Gastrocnemius medialis (tissue), 4 donors: ENCODE results near the gene SSBP4. TPM values are rescaled to one million over a fixed set of nuclear protein-coding genes. Genes with fewer than 3 reads are reported as not detected.
A peak's percentile ranks its signal among the peaks of the same experiment; 100 is the strongest.

Experiments
- ATAC-seq, 2 donors: fragments of 150-250 bp; one replicate each; pipeline ENCODE4 v1.9.1; 2016
- DNase-seq, 2 donors: peaks; one replicate each; pipeline ENCODE4 v3.0.0-alpha.2; 2019
- H3K27ac ChIP-seq, 4 donors: fragments of 200-600 bp; sonication (generic); 1 replicate in 1 of 4; 2 replicates in 3 of 4; pipeline ENCODE4 v1.5.1; 2016 to 2018; ENCODE audit warnings: mild to moderate bottlenecking in 2 of 4, moderate library complexity in 1 of 4
- H3K27me3 ChIP-seq, 3 donors: fragments of 200-600 bp; sonication (generic) in 2 of 3; 1 replicate in 1 of 3; 2 replicates in 2 of 3; pipeline versions ENCODE4 v1.5.1 to v1.6.0; 2016 to 2019; ENCODE audit warnings: mild to moderate bottlenecking in 1 of 3, moderate library complexity in 1 of 3
- H3K36me3 ChIP-seq, 2 donors: fragments of 200-600 bp; sonication (generic) in 1 of 2; one replicate each; pipeline ENCODE4 v1.5.1; 2017 to 2018
- H3K4me1 ChIP-seq, 2 donors: fragments of 200-600 bp; sonication (generic) in 1 of 2; one replicate each; pipeline ENCODE4 v1.5.1; 2016 to 2017; ENCODE audit warnings: mild to moderate bottlenecking in 2 of 2
- H3K4me3 ChIP-seq, 4 donors: fragments of 200-600 bp; sonication (generic) in 3 of 4; 1 replicate in 1 of 4; 2 replicates in 3 of 4; pipeline ENCODE4 v1.5.1; 2016 to 2019; ENCODE audit warnings: mild to moderate bottlenecking in 2 of 4
- H3K9me3 ChIP-seq, 3 donors: fragments of 200-600 bp; sonication (generic) in 2 of 3; 1 replicate in 1 of 3; 2 replicates in 2 of 3; pipeline ENCODE4 v1.5.1; 2016 to 2019
- CTCF ChIP-seq, 5 experiments: fragments of 450-650 bp in 3 of 5; fragments of 200-600 bp in 2 of 5; sonication (generic) in 2 of 5; IDR thresholded peaks in 4 of 5; conservative IDR thresholded peaks in 1 of 5; 1 replicate in 4 of 5; 2 replicates in 1 of 5; pipeline ENCODE4 v1.5.1; 2016 to 2019; ENCODE audit warnings: antibody characterized with exemption in 5 of 5, mild to moderate bottlenecking in 3 of 5, moderate library complexity in 3 of 5
- POLR2A ChIP-seq, 2 donors: fragments of 450-650 bp; IDR thresholded peaks; one replicate each; pipeline ENCODE4 v1.6.1; 2017; ENCODE audit warnings: antibody characterized with exemption in 2 of 2, mild to moderate bottlenecking in 2 of 2, moderate library complexity in 2 of 2
- in situ Hi-C, 4 donors: fragments of 200-750 bp; cut with MboI; loops; one replicate each; pipeline versions ENCODE4 v1.15.0 to v1.8.0; 2017; ENCODE audit warnings: low sequenced_read_pairs in 4 of 4
- intact Hi-C: fragments of 100-400 bp; cut with DNase I; formaldehyde crosslinking; loops from one replicate; pipeline ENCODE4 v1.15.1; 2023; ENCODE audit warnings: low total_unique reads
- total RNA-seq, 4 donors: library from RNA; depleted of rRNA; stranded (reverse); fragments of >200 nt; gene quantifications; one replicate each; pipeline versions ENCODE4 v1.1.0 to v1.2.3, GENCODE V29; 2016

SSBP4 gene
- total RNA-seq, 4 donors from 2014 or later, result 24.7 to 65.2 (median 44.1) TPM

DNA sequence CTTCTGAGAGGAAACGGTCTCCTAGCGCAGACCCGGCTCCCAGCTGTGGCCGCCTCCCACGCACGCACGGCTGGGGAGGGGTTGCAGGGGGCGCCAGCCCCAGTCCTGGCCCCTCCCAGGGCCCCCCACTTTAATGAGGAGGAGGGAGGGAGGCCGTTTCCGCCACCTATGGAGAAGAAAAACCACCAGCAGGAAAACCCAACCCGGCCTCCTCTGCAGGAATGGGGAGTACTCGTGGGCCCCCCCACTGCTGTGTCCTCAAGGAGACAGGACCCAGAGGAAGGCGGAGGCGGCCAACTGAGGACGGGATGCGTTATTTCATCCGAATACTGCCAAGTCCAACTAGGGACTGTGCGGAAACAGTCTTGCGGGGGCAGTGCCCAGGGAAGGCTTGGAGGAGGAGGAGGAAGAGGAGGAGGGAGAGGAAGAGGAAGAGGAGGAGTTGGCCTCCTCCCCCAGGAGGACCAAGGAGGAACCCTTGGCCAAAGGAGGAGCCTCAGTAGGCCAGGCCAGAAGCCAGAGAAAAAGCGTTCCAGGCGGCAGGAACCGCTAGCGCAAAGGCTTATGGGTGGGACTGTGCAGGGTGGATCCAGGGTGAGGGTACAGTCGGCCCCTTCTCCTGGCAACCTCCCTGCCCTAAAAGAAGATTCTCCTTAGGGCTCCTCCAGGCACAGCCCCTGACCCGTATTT is 3.9 kb upstream of the SSBP4 start:
- TF ChIP-seq CTCF (IDR thresholded peaks at IDR 0.05 in 4 of 5, conservative IDR thresholded peaks at IDR 0.05 in 1 of 5) (no peak), POLR2A (IDR thresholded peaks at IDR 0.05) (no peak)
- H3K27ac ChIP-seq, result peak overlapping the region; percentile 83 to 92 (median 84)
- ATAC-seq (peak; percentile 4 to 17), DNase-seq (peak in 1 of 2 donors; percentile 56)
- no peaks in the 10 kb centered on the region for H3K9me3 ChIP-seq
- H3K36me3 ChIP-seq, result no peaks in the 10 kb centered on the region
- peak overlapping the region; percentile 24 to 35 (median 29) for H3K4me3 ChIP-seq
- in situ Hi-C loops (loop anchor here in 2 of 4 donors (25.0 kb wide), 1 partner anchor 153 kb away; the partner anchor contains the start of gene IQCN (in 2 of the 2)), intact Hi-C loops (loop anchor here (10.0 kb wide), 1 partner anchor 211 kb away; the partner anchor contains the start of gene RAB3A)
- peaks cover 18 to 38% of the 10 kb centered on the region in 2 donors for H3K4me1 ChIP-seq
- peaks cover 20 to 26% (median 21%) of the 10 kb centered on the region in 3 donors for H3K27me3 ChIP-seq

DNA sequence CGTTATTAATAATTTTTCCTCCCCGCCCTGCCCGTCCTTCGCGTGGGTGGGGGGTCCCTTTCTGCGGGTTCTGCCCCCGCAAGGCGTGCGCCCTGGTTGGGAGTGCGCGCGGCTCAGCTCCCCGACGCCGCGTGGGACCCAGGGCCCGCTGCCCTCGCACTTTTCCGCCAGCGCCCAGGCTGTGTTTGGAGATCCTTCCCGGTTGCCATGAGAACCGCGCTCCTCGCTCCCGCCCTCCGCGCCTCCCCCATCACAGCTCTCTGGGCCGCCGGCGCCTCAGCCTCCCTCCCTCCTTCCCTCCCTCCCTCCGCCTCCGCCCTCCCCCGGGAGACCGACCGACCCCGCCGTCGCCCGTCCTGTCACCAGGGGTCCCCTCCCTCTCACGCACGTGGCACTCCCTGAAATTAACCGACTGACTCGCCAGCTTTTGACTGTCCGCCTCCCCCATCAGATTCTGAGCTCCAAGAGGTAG is 2.4 kb upstream of the SSBP4 start:
- ATAC-seq (peak; percentile 15 to 34), DNase-seq (peak; percentile 69 to 71)
- Histone ChIP-seq H3K4me3 (peak overlapping the region; percentile 41 to 62 (median 51)), H3K36me3 (no peaks in the 10 kb centered on the region), H3K4me1 (peaks cover 18 to 51% of the 10 kb centered on the region in 2 donors), H3K9me3 (no peaks in the 10 kb centered on the region), H3K27me3 (peaks cover 20 to 26% (median 21%) of the 10 kb centered on the region in 3 donors), H3K27ac (peak overlapping the region; percentile 83 to 92 (median 84))
- TF ChIP-seq POLR2A (IDR thresholded peaks at IDR 0.05) (no peak), CTCF (IDR thresholded peaks at IDR 0.05 in 4 of 5, conservative IDR thresholded peaks at IDR 0.05 in 1 of 5) (no peak)
- in situ Hi-C loops, result loop anchor here in 2 of 4 donors (25.0 kb wide), 1 partner anchor 155 kb away; the partner anchor contains the start of gene IQCN (in 2 of the 2)
- intact Hi-C loops, result loop anchor here (10.0 kb wide), 1 partner anchor 212 kb away; the partner anchor contains the start of gene RAB3A

DNA sequence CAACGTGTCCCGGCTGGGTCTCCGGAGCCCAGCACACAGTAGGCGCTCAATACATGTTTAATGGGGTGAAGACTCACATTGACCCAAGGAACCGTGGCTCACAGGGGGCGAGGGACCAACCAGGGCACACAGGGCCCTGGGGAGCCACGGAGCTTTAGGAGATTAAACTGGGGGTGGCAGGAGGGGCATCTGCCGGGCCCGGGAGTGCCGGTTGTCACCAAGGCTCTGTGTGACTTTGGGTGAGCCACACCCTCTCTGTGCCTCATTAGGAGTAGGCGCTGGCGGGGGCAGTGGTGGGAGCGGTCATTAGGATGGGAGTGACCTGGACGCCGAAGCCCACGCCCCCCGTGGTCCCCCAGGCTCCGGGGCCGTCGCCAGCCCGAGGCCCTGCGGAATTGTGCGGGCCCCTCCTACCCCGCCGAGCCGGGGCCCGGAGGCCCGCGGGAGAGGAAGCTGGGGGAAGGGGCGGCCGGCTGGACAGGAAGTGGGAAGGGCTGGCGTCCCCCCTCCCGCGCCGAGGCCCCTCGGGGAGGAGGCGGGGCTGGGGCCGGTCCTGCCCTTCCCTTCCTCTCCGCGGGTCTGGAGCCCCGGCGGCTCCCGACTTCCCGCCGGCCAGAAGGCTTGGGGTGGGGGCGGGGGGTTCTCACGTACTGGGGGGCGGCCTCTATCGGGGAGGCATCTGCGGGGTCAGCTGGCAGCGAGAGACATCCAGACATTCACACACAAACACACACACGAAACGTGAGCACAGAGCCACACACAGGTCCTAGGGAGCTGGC is 1.8 kb upstream of the SSBP4 start:
- intact Hi-C loops (loop anchor here (10.0 kb wide), 1 partner anchor 213 kb away; the partner anchor contains the start of gene RAB3A), in situ Hi-C loops (loop anchor here in 2 of 4 donors (25.0 kb wide), 1 partner anchor 155 kb away; the partner anchor contains the start of gene IQCN (in 2 of the 2))

More for the DNA sequence above, 1.8 kb upstream of the SSBP4 start:
- no peaks in the 10 kb centered on the region for H3K36me3 ChIP-seq
- TF ChIP-seq POLR2A (IDR thresholded peaks at IDR 0.05), result peak; percentile 42 to 53
- no peak for TF ChIP-seq CTCF (IDR thresholded peaks at IDR 0.05 in 4 of 5, conservative IDR thresholded peaks at IDR 0.05 in 1 of 5)
- DNase-seq (peak in 1 of 2 donors; percentile 54), ATAC-seq (peak in 1 of 2 donors; percentile 10)
- H3K9me3 ChIP-seq, result no peaks in the 10 kb centered on the region
- H3K4me3 ChIP-seq, result peak overlapping the region; percentile 41 to 62 (median 51)
- peaks cover 18 to 51% of the 10 kb centered on the region in 2 donors for H3K4me1 ChIP-seq
- peaks cover 20 to 26% (median 21%) of the 10 kb centered on the region in 3 donors for H3K27me3 ChIP-seq
- H3K27ac ChIP-seq, result peak overlapping the region; percentile 83 to 92 (median 84)
